Loucy (cell line): Measurements from ENCODE around the gene CEP112.

Experiments
- EZH2phosphoT487 ChIP-seq: fragments of 200-600 bp; IDR thresholded peaks from 2 replicates; pipeline ENCODE4 v1.6.1; 2018; ENCODE audit warnings: antibody characterized with exemption, mild to moderate bottlenecking, moderate library complexity, borderline replicate concordance
- TF ChIP-seq, protein P1 (sequence below): fragments of 200-600 bp; sonication (generic); conservative IDR thresholded peaks from 2 replicates; pipeline ENCODE4 v1.5.1; 2014; ENCODE audit warnings: mild to moderate bottlenecking, antibody characterized with exemption, low read length

DNA sequence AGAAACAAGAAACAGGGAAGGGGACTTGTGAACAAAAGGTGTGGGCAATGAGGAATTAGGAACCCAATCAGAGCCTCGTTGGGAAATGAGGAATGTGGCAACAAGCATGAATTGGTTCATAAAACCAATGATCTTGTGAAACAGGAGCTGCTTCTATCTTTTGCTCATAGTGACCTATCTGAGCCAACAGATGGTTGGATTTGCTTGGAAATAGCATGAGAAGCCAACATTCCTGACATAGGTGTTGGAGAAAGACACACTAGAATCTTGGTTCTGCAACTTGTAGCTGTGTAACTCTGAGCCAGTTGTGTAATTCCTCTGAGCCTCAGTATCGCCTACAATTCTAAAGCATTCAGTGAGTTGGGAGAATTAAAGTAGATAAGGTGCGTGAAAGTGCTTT is 378.6 kb downstream of the CEP112 start:
- TF ChIP-seq, protein P1, sequence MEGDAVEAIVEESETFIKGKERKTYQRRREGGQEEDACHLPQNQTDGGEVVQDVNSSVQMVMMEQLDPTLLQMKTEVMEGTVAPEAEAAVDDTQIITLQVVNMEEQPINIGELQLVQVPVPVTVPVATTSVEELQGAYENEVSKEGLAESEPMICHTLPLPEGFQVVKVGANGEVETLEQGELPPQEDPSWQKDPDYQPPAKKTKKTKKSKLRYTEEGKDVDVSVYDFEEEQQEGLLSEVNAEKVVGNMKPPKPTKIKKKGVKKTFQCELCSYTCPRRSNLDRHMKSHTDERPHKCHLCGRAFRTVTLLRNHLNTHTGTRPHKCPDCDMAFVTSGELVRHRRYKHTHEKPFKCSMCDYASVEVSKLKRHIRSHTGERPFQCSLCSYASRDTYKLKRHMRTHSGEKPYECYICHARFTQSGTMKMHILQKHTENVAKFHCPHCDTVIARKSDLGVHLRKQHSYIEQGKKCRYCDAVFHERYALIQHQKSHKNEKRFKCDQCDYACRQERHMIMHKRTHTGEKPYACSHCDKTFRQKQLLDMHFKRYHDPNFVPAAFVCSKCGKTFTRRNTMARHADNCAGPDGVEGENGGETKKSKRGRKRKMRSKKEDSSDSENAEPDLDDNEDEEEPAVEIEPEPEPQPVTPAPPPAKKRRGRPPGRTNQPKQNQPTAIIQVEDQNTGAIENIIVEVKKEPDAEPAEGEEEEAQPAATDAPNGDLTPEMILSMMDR: no peak
- TF ChIP-seq EZH2phosphoT487: no peak
